ENCODE results near the gene ATP5F1C.
A peak's percentile ranks its signal among the peaks of the same experiment; 100 is the strongest.

ATP5F1C gene

GRCh38 chr10:7752251-7752650 lies 35.7 kb upstream of the ATP5F1C start:
- H2BK15ac ChIP-seq (replicated peaks; ENCODE audit: low read depth), result no peak overlapping the region
- no peaks in the 10 kb centered on the region for H3K79me1 ChIP-seq (ENCODE audit: low read length)
- H3K36me3 ChIP-seq (ENCODE audit: control insufficient read depth, insufficient read depth, low read length), result peaks cover 2% of the 10 kb centered on the region
- no peak for DNase-seq
- H3K4me3 ChIP-seq (ENCODE audit: low read length), result no peak overlapping the region
- no peak overlapping the region for H4K8ac ChIP-seq (ENCODE audit: low read depth, low read length)
- H3K23ac ChIP-seq (ENCODE audit: low read length), result no peak overlapping the region
- H3K9ac ChIP-seq (ENCODE audit: low read length), result no peak overlapping the region
- no peak overlapping the region for H2AK5ac ChIP-seq (ENCODE audit: low read length)
- no peaks in the 10 kb centered on the region for H3K79me2 ChIP-seq (ENCODE audit: control insufficient read depth, insufficient read depth, low read length)
- H3K4me1 ChIP-seq (ENCODE audit: control insufficient read depth, low read depth, low read length), result no peaks in the 10 kb centered on the region
- no peak overlapping the region for H2BK120ac ChIP-seq (ENCODE audit: low read depth, low read length)
- no peak overlapping the region for H3K18ac ChIP-seq (ENCODE audit: low read length)
- no peak overlapping the region for H3K4me2 ChIP-seq (ENCODE audit: low read length)
- H3K27ac ChIP-seq (ENCODE audit: low read depth, low read length), result no peak overlapping the region
- no peak overlapping the region for H3K4ac ChIP-seq (ENCODE audit: low read depth, low read length)
- H3K27me3 ChIP-seq (ENCODE audit: insufficient read depth, low read length, poor library complexity), result no peaks in the 10 kb centered on the region
- H2BK5ac ChIP-seq (ENCODE audit: low read length), result no peak overlapping the region
- WGBS (ENCODE audit: extremely low coverage, insufficient coverage, low lambda C conversion rate), result no CpG with 5 or more reads among the region's 6 CpGs
- H4K5ac ChIP-seq (ENCODE audit: low read length), result no peak overlapping the region
- H3K56ac ChIP-seq (ENCODE audit: low read length), result no peak overlapping the region

- H3K4me2 ChIP-seq (ENCODE audit: low read length), result no peak overlapping the region
- no peak overlapping the region for H3K27ac ChIP-seq (ENCODE audit: low read depth, low read length)
- no peaks in the 10 kb centered on the region for H3K79me2 ChIP-seq (ENCODE audit: control insufficient read depth, insufficient read depth, low read length)
- no peak overlapping the region for H4K8ac ChIP-seq (ENCODE audit: low read depth, low read length)
- no peak overlapping the region for H2BK5ac ChIP-seq (ENCODE audit: low read length)
- H3K56ac ChIP-seq (ENCODE audit: low read length), result no peak overlapping the region
- no peak overlapping the region for H3K4ac ChIP-seq (ENCODE audit: low read depth, low read length)
- H3K27me3 ChIP-seq (ENCODE audit: insufficient read depth, low read length, poor library complexity), result no peaks in the 10 kb centered on the region
- no peak overlapping the region for H3K4me3 ChIP-seq (ENCODE audit: low read length)
- H2BK15ac ChIP-seq (replicated peaks; ENCODE audit: low read depth), result no peak overlapping the region
- H2AK5ac ChIP-seq (ENCODE audit: low read length), result no peak overlapping the region
- no peaks in the 10 kb centered on the region for H3K4me1 ChIP-seq (ENCODE audit: control insufficient read depth, low read depth, low read length)
- peaks cover 4% of the 10 kb centered on the region for H3K36me3 ChIP-seq (ENCODE audit: control insufficient read depth, insufficient read depth, low read length)
- H2BK120ac ChIP-seq (ENCODE audit: low read depth, low read length), result no peak overlapping the region
- no peak for DNase-seq
- no peak overlapping the region for H3K23ac ChIP-seq (ENCODE audit: low read length)
- no peak overlapping the region for H4K5ac ChIP-seq (ENCODE audit: low read length)
- H3K79me1 ChIP-seq (ENCODE audit: low read length), result no peaks in the 10 kb centered on the region
- no peak overlapping the region for H3K9ac ChIP-seq (ENCODE audit: low read length)
- WGBS (ENCODE audit: extremely low coverage, insufficient coverage, low lambda C conversion rate), result no CpG with 5 or more reads among the region's 3 CpGs
- no peak overlapping the region for H3K18ac ChIP-seq (ENCODE audit: low read length)
Observed at GRCh38 chr10:7755103-7755502, 32.9 kb upstream of the ATP5F1C start.

- no peaks in the 10 kb centered on the region for H3K4me1 ChIP-seq (ENCODE audit: control insufficient read depth, low read depth, low read length)
- H3K79me2 ChIP-seq (ENCODE audit: control insufficient read depth, insufficient read depth, low read length), result no peaks in the 10 kb centered on the region
- H3K18ac ChIP-seq (ENCODE audit: low read length), result no peak overlapping the region
- no peak overlapping the region for H2BK5ac ChIP-seq (ENCODE audit: low read length)
- H3K79me1 ChIP-seq (ENCODE audit: low read length), result no peaks in the 10 kb centered on the region
- H4K5ac ChIP-seq (ENCODE audit: low read length), result no peak overlapping the region
- H3K4ac ChIP-seq (ENCODE audit: low read depth, low read length), result no peak overlapping the region
- H3K27me3 ChIP-seq (ENCODE audit: insufficient read depth, low read length, poor library complexity), result no peaks in the 10 kb centered on the region
- no peak overlapping the region for H2BK15ac ChIP-seq (replicated peaks; ENCODE audit: low read depth)
- WGBS (ENCODE audit: extremely low coverage, insufficient coverage, low lambda C conversion rate), result no CpG with 5 or more reads among the region's 7 CpGs
- H3K56ac ChIP-seq (ENCODE audit: low read length), result no peak overlapping the region
- no peak overlapping the region for H2AK5ac ChIP-seq (ENCODE audit: low read length)
- H3K4me2 ChIP-seq (ENCODE audit: low read length), result no peak overlapping the region
- no peak overlapping the region for H3K27ac ChIP-seq (ENCODE audit: low read depth, low read length)
- no peak overlapping the region for H2BK120ac ChIP-seq (ENCODE audit: low read depth, low read length)
- DNase-seq, result peak; percentile 43
- no peak overlapping the region for H3K23ac ChIP-seq (ENCODE audit: low read length)
- H3K4me3 ChIP-seq (ENCODE audit: low read length), result no peak overlapping the region
- no peak overlapping the region for H4K8ac ChIP-seq (ENCODE audit: low read depth, low read length)
- no peak overlapping the region for H3K9ac ChIP-seq (ENCODE audit: low read length)
- peaks cover 4% of the 10 kb centered on the region for H3K36me3 ChIP-seq (ENCODE audit: control insufficient read depth, insufficient read depth, low read length)
Observed at GRCh38 chr10:7756360-7756992, 31.5 kb upstream of the ATP5F1C start.

- WGBS (ENCODE audit: extremely low coverage, insufficient coverage, low lambda C conversion rate), result no CpG with 5 or more reads among the region's 5 CpGs
- no peak overlapping the region for H4K8ac ChIP-seq (ENCODE audit: low read depth, low read length)
- H3K79me2 ChIP-seq (ENCODE audit: control insufficient read depth, insufficient read depth, low read length), result no peaks in the 10 kb centered on the region
- H3K36me3 ChIP-seq (ENCODE audit: control insufficient read depth, insufficient read depth, low read length), result peaks cover 8% of the 10 kb centered on the region
- no peak overlapping the region for H3K56ac ChIP-seq (ENCODE audit: low read length)
- no peaks in the 10 kb centered on the region for H3K4me1 ChIP-seq (ENCODE audit: control insufficient read depth, low read depth, low read length)
- H2AK5ac ChIP-seq (ENCODE audit: low read length), result no peak overlapping the region
- no peak overlapping the region for H4K5ac ChIP-seq (ENCODE audit: low read length)
- H2BK120ac ChIP-seq (ENCODE audit: low read depth, low read length), result no peak overlapping the region
- no peak overlapping the region for H3K4ac ChIP-seq (ENCODE audit: low read depth, low read length)
- H3K4me3 ChIP-seq (ENCODE audit: low read length), result no peak overlapping the region
- no peak overlapping the region for H2BK5ac ChIP-seq (ENCODE audit: low read length)
- no peak overlapping the region for H3K23ac ChIP-seq (ENCODE audit: low read length)
- no peak overlapping the region for H3K4me2 ChIP-seq (ENCODE audit: low read length)
- no peak overlapping the region for H3K18ac ChIP-seq (ENCODE audit: low read length)
- H3K79me1 ChIP-seq (ENCODE audit: low read length), result no peaks in the 10 kb centered on the region
- peak; percentile 24 for DNase-seq
- H3K27me3 ChIP-seq (ENCODE audit: insufficient read depth, low read length, poor library complexity), result no peaks in the 10 kb centered on the region
- no peak overlapping the region for H3K9ac ChIP-seq (ENCODE audit: low read length)
- no peak overlapping the region for H2BK15ac ChIP-seq (replicated peaks; ENCODE audit: low read depth)
- H3K27ac ChIP-seq (ENCODE audit: low read depth, low read length), result no peak overlapping the region
Observed at GRCh38 chr10:7763929-7764328, 24.0 kb upstream of the ATP5F1C start.

- Histone ChIP-seq H3K4me3 (ENCODE audit: low read length) (no peak overlapping the region), H3K9ac (ENCODE audit: low read length) (no peak overlapping the region), H3K27ac (ENCODE audit: low read depth, low read length) (no peak overlapping the region), H2AK5ac (ENCODE audit: low read length) (no peak overlapping the region), H2BK15ac (replicated peaks; ENCODE audit: low read depth) (no peak overlapping the region), H3K4me1 (ENCODE audit: control insufficient read depth, low read depth, low read length) (no peaks in the 10 kb centered on the region), H3K4me2 (ENCODE audit: low read length) (no peak overlapping the region), H4K8ac (ENCODE audit: low read depth, low read length) (no peak overlapping the region), H3K27me3 (ENCODE audit: insufficient read depth, low read length, poor library complexity) (no peaks in the 10 kb centered on the region), H2BK120ac (ENCODE audit: low read depth, low read length) (no peak overlapping the region), H3K23ac (ENCODE audit: low read length) (no peak overlapping the region), H3K4ac (ENCODE audit: low read depth, low read length) (no peak overlapping the region), H3K18ac (ENCODE audit: low read length) (no peak overlapping the region), H2BK5ac (ENCODE audit: low read length) (no peak overlapping the region), H3K79me1 (ENCODE audit: low read length) (no peaks in the 10 kb centered on the region), H3K36me3 (ENCODE audit: control insufficient read depth, insufficient read depth, low read length) (peaks cover 8% of the 10 kb centered on the region), H4K5ac (ENCODE audit: low read length) (no peak overlapping the region), H3K56ac (ENCODE audit: low read length) (no peak overlapping the region), H3K79me2 (ENCODE audit: control insufficient read depth, insufficient read depth, low read length) (no peaks in the 10 kb centered on the region)
- no CpG with 5 or more reads among the region's 3 CpGs for WGBS (ENCODE audit: extremely low coverage, insufficient coverage, low lambda C conversion rate)
- DNase-seq, result no peak
Observed at GRCh38 chr10:7766241-7766640, 21.7 kb upstream of the ATP5F1C start.

- no peak for DNase-seq
Observed at GRCh38 chr10:7767209-7767608, 20.8 kb upstream of the ATP5F1C start.

More at GRCh38 chr10:7767209-7767608, 20.8 kb upstream of the ATP5F1C start:
- Histone ChIP-seq H3K23ac (ENCODE audit: low read length) (no peak overlapping the region), H3K9ac (ENCODE audit: low read length) (no peak overlapping the region), H3K56ac (ENCODE audit: low read length) (no peak overlapping the region), H3K18ac (ENCODE audit: low read length) (no peak overlapping the region), H3K36me3 (ENCODE audit: control insufficient read depth, insufficient read depth, low read length) (peaks cover 8% of the 10 kb centered on the region), H2BK5ac (ENCODE audit: low read length) (no peak overlapping the region), H3K4me1 (ENCODE audit: control insufficient read depth, low read depth, low read length) (no peaks in the 10 kb centered on the region), H3K4me3 (ENCODE audit: low read length) (no peak overlapping the region), H2AK5ac (ENCODE audit: low read length) (no peak overlapping the region), H3K27me3 (ENCODE audit: insufficient read depth, low read length, poor library complexity) (no peaks in the 10 kb centered on the region), H3K79me1 (ENCODE audit: low read length) (no peaks in the 10 kb centered on the region), H4K8ac (ENCODE audit: low read depth, low read length) (no peak overlapping the region), H2BK15ac (replicated peaks; ENCODE audit: low read depth) (no peak overlapping the region), H3K79me2 (ENCODE audit: control insufficient read depth, insufficient read depth, low read length) (no peaks in the 10 kb centered on the region), H3K4ac (ENCODE audit: low read depth, low read length) (no peak overlapping the region), H3K27ac (ENCODE audit: low read depth, low read length) (no peak overlapping the region), H4K5ac (ENCODE audit: low read length) (no peak overlapping the region), H3K4me2 (ENCODE audit: low read length) (no peak overlapping the region), H2BK120ac (ENCODE audit: low read depth, low read length) (no peak overlapping the region)
- no CpG with 5 or more reads among the region's 10 CpGs for WGBS (ENCODE audit: extremely low coverage, insufficient coverage, low lambda C conversion rate)

Data from mesendoderm (in vitro differentiated cells).